ENCODE results near the gene SLC6A7.
A peak's percentile ranks its signal among the peaks of the same experiment; 100 is the strongest.

SLC6A7 gene

GRCh38 chr5:150195736-150196485, 6.0 kb downstream of the SLC6A7 start:
- no peak for DNase-seq

GRCh38 chr5:150196514-150196913, 6.7 kb downstream of the SLC6A7 start:
- no peak for DNase-seq

GRCh38 chr5:150196986-150197385, 7.1 kb downstream of the SLC6A7 start:
- no peak for DNase-seq

GRCh38 chr5:150197476-150197875, 7.6 kb downstream of the SLC6A7 start:
- no peak for DNase-seq

GRCh38 chr5:150202501-150202900, 12.6 kb downstream of the SLC6A7 start:
- no peak for DNase-seq

- no peak for DNase-seq
Observed at GRCh38 chr5:150203832-150204589, 14.1 kb downstream of the SLC6A7 start.

- no peak for DNase-seq
Observed at GRCh38 chr5:150204590-150204960, 14.7 kb downstream of the SLC6A7 start.

GRCh38 chr5:150206098-150206778, 16.4 kb downstream of the SLC6A7 start:
- DNase-seq = no peak

GRCh38 chr5:150206779-150207115, 16.9 kb downstream of the SLC6A7 start:
- no peak for DNase-seq

GRCh38 chr5:150208187-150209098, 18.6 kb downstream of the SLC6A7 start:
- DNase-seq = peak; percentile 67

GRCh38 chr5:150209099-150209635, 19.3 kb downstream of the SLC6A7 start:
- no peak for DNase-seq

- no peak for DNase-seq
Observed at GRCh38 chr5:150210644-150211043, 20.8 kb downstream of the SLC6A7 start.

- no peak for DNase-seq
Observed at GRCh38 chr5:150211156-150212030, 21.5 kb downstream of the SLC6A7 start.

- DNase-seq = peak; percentile 71
Observed at GRCh38 chr5:150213530-150213929, 23.7 kb downstream of the SLC6A7 start.

GRCh38 chr5:150214289-150214688, 24.4 kb downstream of the SLC6A7 start:
- peak; percentile 59 for DNase-seq

- no peak for DNase-seq
Observed at GRCh38 chr5:150215979-150216944, 26.4 kb downstream of the SLC6A7 start.

- DNase-seq = no peak
Observed at GRCh38 chr5:150217038-150217437, 27.2 kb downstream of the SLC6A7 start.

- DNase-seq = peak; percentile 75
Observed at GRCh38 chr5:150217873-150218692, 28.2 kb downstream of the SLC6A7 start.

GRCh38 chr5:150218693-150219035, 28.8 kb downstream of the SLC6A7 start:
- no peak for DNase-seq
